Hepatocyte (in vitro differentiated cells): Measurements from ENCODE around the gene RCOR2.

Experiments
- EZH2 ChIP-seq: fragments of 200-600 bp; sonication (generic); IDR thresholded peaks from 2 replicates; pipeline ENCODE4 v1.6.1; 2016; ENCODE audit warnings: antibody characterized with exemption, mild to moderate bottlenecking, borderline replicate concordance
- EZH2phosphoT487 ChIP-seq: fragments of 200-600 bp; sonication (generic); IDR thresholded peaks from one replicate; pipeline ENCODE4 v1.6.1; 2018; ENCODE audit warnings: antibody characterized with exemption, mild to moderate bottlenecking, low read depth, moderate library complexity; ENCODE audit not compliant: unreplicated experiment, severe bottlenecking
- TF ChIP-seq, protein P1 (sequence below): fragments of 200-600 bp; sonication (generic); IDR thresholded peaks from 2 replicates; pipeline ENCODE4 v1.5.1; 2016; ENCODE audit warnings: antibody characterized with exemption, mild to moderate bottlenecking; ENCODE audit not compliant: poor library complexity

DNA sequence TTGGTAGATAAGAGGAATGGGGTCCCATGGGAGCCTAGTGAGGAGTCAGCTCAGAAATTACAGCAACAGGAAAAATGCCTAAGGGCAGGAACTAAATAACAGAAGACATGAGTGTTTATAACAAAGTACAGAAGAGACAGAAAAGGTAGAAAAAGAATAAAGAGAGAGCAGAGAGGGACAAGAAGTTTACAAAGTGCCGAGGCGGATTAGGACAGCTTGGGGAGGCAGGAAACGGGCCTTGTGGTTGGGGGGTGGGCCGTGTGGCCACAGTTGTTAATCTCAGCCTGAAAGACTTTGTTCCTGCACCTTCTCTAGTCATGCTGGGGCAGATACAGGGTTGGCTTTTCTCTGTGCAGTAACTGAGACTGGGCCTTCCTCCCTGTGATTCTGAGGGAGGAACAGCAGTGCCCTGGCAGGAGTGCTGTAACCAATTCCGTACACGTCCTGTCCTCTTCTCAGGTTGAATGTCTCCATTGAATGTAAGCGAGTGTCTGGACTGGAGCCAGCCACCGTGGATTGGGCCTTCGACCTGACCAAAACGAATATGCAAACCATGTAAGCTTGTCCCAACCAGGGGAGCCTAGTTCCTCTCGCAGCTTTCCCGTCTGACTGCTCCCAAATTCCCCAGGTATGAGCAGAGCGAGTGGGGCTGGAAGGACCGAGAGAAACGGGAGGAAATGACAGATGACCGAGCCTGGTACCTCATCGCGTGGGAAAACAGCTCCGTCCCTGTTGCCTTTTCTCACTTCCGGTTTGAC lies 35.0 kb upstream of the RCOR2 start:
- TF ChIP-seq, protein P1, sequence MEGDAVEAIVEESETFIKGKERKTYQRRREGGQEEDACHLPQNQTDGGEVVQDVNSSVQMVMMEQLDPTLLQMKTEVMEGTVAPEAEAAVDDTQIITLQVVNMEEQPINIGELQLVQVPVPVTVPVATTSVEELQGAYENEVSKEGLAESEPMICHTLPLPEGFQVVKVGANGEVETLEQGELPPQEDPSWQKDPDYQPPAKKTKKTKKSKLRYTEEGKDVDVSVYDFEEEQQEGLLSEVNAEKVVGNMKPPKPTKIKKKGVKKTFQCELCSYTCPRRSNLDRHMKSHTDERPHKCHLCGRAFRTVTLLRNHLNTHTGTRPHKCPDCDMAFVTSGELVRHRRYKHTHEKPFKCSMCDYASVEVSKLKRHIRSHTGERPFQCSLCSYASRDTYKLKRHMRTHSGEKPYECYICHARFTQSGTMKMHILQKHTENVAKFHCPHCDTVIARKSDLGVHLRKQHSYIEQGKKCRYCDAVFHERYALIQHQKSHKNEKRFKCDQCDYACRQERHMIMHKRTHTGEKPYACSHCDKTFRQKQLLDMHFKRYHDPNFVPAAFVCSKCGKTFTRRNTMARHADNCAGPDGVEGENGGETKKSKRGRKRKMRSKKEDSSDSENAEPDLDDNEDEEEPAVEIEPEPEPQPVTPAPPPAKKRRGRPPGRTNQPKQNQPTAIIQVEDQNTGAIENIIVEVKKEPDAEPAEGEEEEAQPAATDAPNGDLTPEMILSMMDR = no peak
- TF ChIP-seq EZH2 (no peak), EZH2phosphoT487 (no peak)
